Aorta (tissue), 5 donors: ENCODE measurements around the gene KRT4. TPM values are rescaled to one million over a fixed set of nuclear protein-coding genes. Genes with fewer than 3 reads are reported as not detected.
"Not testable (repeated sequence)": the region's sequence is repeated elsewhere in the genome, so short reads cannot be mapped to it uniquely, and the experiment has no call there.

Experiments
- ATAC-seq: fragments of 200-7000 bp; cut with Tn5 transposase; one replicate; pipeline ENCODE4 v1.9.1; 2022; ENCODE audit warnings: moderate library complexity; ENCODE audit not compliant: low FRiP score
- DNase-seq, 2 donors: peaks; one replicate each; pipeline ENCODE4 v3.0.0-alpha.2; 2020
- H3K27ac ChIP-seq, 2 donors: one replicate each; pipeline ENCODE4 v1.5.1; 2013; ENCODE audit warnings: low read length in 2 of 2, mild to moderate bottlenecking in 2 of 2, moderate library complexity in 2 of 2, control low read depth in 1 of 2, inconsistent platforms in 1 of 2, low read depth in 1 of 2
- H3K27me3 ChIP-seq, 2 donors: one replicate each; pipeline ENCODE4 v1.6.1; 2013; ENCODE audit warnings: control low read depth in 1 of 2, low read length in 1 of 2, mild to moderate bottlenecking in 1 of 2, moderate library complexity in 1 of 2; ENCODE audit not compliant: insufficient read depth in 2 of 2, control insufficient read depth in 1 of 2
- H3K36me3 ChIP-seq, 2 donors: one replicate each; pipeline ENCODE4 v1.6.1; 2013; ENCODE audit warnings: control low read depth in 1 of 2, low read length in 1 of 2, mild to moderate bottlenecking in 1 of 2; ENCODE audit not compliant: insufficient read depth in 2 of 2, control insufficient read depth in 1 of 2
- H3K4me1 ChIP-seq, 2 donors: one replicate each; pipeline ENCODE4 v1.6.1; 2013; ENCODE audit warnings: low read length in 2 of 2, control low read depth in 1 of 2, mild to moderate bottlenecking in 1 of 2, moderate library complexity in 1 of 2; ENCODE audit not compliant: insufficient read depth in 2 of 2, control insufficient read depth in 1 of 2
- H3K4me3 ChIP-seq, 2 donors: one replicate each; pipeline ENCODE4 v1.5.1; 2013; ENCODE audit warnings: low read length in 2 of 2, control low read depth in 1 of 2, mild to moderate bottlenecking in 1 of 2
- H3K9me3 ChIP-seq: one replicate; pipeline ENCODE4 v1.6.1; 2013; ENCODE audit warnings: mild to moderate bottlenecking, low read length; ENCODE audit not compliant: control insufficient read depth
- WGBS, 2 donors: extraction: QIAGEN DNeasy Blood & Tissue Kit; methylation state at CpG; one replicate each; pipeline ENCODE4 v1.1.7; 2013; 5-methylcytosine and 5-hydroxymethylcytosine counted together
- intact Hi-C, 2 donors: fragments of 100-400 bp; cut with DNase I; formaldehyde crosslinking; loops; one replicate each; pipeline versions ENCODE4 v1.14.2 to v1.15.0; 2022
- long read RNA-seq, 2 donors: library from polyadenylated mRNA; unstranded; transcript quantifications; one replicate each; pipeline ENCODE4 v2.0.0, GENCODE V29; 2020 to 2021
- polyA plus RNA-seq, 2 donors: library from polyadenylated mRNA; stranded (reverse); fragments of 200-250 nt; gene quantifications; one replicate each; pipeline ENCODE4 v1.2.3, GENCODE V29; 2013
- total RNA-seq, 2 donors: library from RNA; stranded (reverse); fragmentation: NEBNext Ultra II Directional; extraction: Animal tissue kit (Norgen Biotek cat#: 25700); gene quantifications; one replicate each; pipeline ENCODE4 v1.2.1, GENCODE V29; 2021
- donor health status: healthy with polysubstance abuse.
- donor health status: Bipolar disorder and iron deficiency.
- donor health status: DM: no; HTN: no; CAD: no.
- donor health status: DM: no; HTN: no; CAD: no.
- donor health status: DM: yes; HTN: yes; CAD: no.

Gene KRT4
- total RNA-seq (not detected), polyA plus RNA-seq (1 to 10 TPM; 3.9 to 4.6 TPM)
- long read RNA-seq, donor 1 = 0 reads
- long read RNA-seq, donor 2 = 0 reads

DNA sequence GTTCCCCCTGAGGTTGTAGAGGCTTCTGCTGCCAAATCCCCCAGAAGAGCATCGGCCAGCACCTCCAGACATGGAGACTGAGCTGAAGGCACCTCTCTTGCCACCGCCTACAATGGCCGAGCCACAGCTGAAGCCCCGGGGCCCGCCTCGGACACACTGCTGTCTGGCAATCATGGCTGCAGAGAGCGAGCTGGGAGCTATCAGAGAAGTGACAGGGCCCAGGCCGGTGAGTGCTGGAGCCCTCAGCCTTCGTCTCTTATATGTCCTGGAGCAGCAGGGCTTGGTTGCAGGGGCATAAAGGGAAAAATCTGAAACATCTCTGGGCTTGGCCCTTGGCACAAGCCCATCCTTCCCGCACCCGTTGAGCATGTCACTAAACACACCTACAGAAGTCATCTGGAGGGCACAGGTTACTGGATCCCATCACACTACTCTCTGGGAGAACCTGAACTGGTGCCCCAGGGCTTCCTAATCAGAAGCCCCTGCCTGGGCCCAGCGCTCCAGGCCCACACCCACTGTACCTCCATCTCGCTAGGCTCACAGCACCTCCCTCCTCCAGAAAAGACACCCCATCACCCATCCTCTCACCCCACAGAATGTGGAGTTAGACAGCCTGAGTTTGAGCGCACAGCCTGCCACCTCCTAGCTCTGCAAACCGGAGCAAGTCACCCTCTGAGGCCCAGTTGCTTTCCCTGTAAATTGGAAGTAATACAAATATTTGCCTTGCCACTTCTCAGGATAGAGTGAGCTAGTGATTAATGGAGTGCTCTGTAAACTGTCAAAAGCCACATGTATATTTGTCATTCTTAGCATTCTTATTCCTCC lies at the start of gene KRT4:
TSS of gene KRT4 (minus strand) at position 232 of the 825 bp plus-strand sequence. CDS start at position 174, 58 bp downstream.
- intact Hi-C loops = no loop called here
- Histone ChIP-seq H3K27me3 (no peaks in the 10 kb centered on the region), H3K4me3 (no peak within 1 kb of the TSS), H3K27ac (no peak within 1 kb of the TSS), H3K4me1 (no peaks in the 10 kb centered on the region), H3K36me3 (no peaks in the 10 kb centered on the region), H3K9me3 (no peaks in the 10 kb centered on the region)
- 69 to 70% methylated on average over 15 of the region's 15 CpGs for WGBS, 2 donors
- ATAC-seq = no peak
- DNase-seq = no peak

DNA sequence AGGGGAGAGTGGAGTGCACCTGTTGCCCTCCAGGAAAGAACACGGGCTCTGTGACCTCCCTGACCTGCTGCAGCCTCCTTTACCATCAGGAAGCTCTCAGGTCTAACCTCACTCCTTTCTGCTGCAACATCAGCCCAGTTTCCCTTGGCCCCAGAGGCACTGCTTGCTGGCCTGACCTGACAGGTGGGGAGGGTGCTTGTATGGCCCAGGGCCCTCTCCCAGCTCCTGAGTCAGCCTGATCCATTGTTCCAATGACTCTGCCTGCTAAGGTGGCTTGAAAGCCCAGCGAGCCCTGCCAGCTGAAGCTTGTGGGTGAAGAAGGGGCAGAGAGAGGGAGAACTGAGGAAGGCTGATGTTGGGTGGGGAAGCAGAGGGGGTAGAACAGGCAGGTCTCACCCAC lies 48.1 kb upstream of the KRT4 start:
- Histone ChIP-seq H3K27me3 (no peaks in the 10 kb centered on the region), H3K36me3 (no peaks in the 10 kb centered on the region), H3K9me3 (no peaks in the 10 kb centered on the region), H3K27ac (no peak overlapping the region), H3K4me3 (no peak overlapping the region), H3K4me1 (no peaks in the 10 kb centered on the region)
- DNase-seq (no peak), ATAC-seq (no peak)
- 82 to 85% methylated on average over 2 of the region's 2 CpGs for WGBS, 2 donors
- intact Hi-C loops = no loop called here

DNA sequence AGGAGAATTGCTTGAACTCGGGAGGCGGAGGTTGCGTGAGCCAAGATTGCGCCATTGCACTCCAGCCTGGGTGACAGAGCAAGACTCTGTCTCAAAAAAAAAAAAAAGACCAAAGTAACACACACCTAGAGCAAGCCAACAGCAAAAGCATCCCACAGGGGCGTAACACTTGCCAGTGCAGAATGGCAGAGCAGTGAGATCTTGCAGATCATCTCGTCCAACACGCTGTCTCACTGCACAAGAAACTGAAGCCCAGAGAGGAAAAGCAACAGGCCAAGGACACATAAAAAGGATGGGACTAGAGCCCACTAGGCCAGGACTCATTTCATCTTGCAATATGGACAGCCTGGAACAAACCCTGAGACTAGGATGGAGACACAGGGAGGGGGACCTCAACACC lies 47.6 kb upstream of the KRT4 start:
- 92 to 93% methylated on average over 7 of the region's 7 CpGs for WGBS, 2 donors
- intact Hi-C loops = no loop called here
- Histone ChIP-seq H3K4me3 (no peak overlapping the region), H3K36me3 (no peaks in the 10 kb centered on the region), H3K9me3 (no peaks in the 10 kb centered on the region), H3K27me3 (no peaks in the 10 kb centered on the region), H3K4me1 (no peaks in the 10 kb centered on the region), H3K27ac (no peak overlapping the region)
- ATAC-seq (no peak), DNase-seq (peak in 1 of 2 donors; percentile 15)

DNA sequence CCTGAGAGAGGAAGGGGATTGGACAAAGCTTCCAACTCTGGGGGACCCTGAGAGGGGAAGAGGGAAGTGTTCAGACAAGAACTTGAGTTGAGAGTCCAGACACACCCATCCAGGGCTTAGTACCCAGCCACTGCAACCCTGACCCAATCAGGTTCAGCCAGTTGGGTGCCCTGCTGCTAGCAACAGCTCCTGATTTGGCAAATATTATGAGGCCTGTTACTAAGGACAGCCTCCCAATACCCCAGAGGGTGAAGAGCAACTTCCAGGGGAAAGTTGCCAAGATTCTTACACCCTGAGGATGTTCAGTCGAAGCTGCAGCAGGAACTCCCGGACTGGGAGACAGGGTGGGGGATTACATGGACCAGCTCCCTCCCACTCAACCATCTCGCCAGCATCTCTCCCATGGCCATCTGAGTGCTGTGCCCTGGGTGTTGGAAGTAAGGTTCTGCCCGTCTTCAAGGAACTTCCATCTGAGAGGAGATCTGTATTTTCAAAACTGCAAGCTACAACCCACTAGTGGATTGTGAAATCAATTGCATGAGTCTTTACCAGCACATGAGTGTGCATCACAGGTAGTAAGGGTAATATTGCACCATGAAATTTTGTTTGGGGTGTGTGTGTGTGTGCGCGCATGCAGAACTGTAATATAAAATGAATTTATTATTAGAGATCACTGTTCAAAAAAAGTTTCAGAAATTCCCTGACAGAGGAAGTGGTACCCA lies 46.3 kb upstream of the KRT4 start:
- intact Hi-C loops = no loop called here

DNA sequence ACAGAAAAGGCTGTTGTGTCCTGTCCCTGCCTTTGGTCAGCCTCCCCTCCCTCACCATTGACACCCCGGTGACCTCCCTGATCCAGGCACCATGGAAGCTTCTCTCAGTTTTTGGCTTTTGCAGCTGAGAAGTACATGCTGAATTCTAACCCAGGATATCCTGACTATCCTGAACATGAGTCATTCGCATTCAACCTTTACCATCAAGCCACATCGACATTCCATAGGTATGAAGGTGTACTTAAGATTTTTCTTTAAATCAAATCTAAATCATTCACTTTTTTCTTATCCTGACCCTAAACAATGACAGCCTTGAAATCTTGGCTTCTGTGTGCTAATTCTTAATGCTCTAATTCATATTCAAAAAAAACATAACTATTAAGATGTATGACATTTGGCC lies 43.6 kb upstream of the KRT4 start:
- Histone ChIP-seq H3K27me3 (no peaks in the 10 kb centered on the region), H3K36me3 (no peaks in the 10 kb centered on the region), H3K4me1 (no peaks in the 10 kb centered on the region), H3K4me3 (no peak overlapping the region), H3K27ac (no peak overlapping the region), H3K9me3 (peaks cover 1% of the 10 kb centered on the region)
- intact Hi-C loops = no loop called here
- DNase-seq = no peak
- no peak for ATAC-seq
- 91 to 94% methylated on average over 3 of the region's 3 CpGs for WGBS, 2 donors

More for the DNA sequence above, 46.3 kb upstream of the KRT4 start:
- no peak overlapping the region for H3K4me3 ChIP-seq
- no peak for ATAC-seq
- no peaks in the 10 kb centered on the region for H3K4me1 ChIP-seq
- H3K36me3 ChIP-seq = no peaks in the 10 kb centered on the region
- no peaks in the 10 kb centered on the region for H3K9me3 ChIP-seq
- H3K27ac ChIP-seq = no peak overlapping the region
- peak in 1 of 2 donors; percentile 27 for DNase-seq
- no peaks in the 10 kb centered on the region for H3K27me3 ChIP-seq
- 73 to 74% methylated on average over 6 of the region's 6 CpGs for WGBS, 2 donors

DNA sequence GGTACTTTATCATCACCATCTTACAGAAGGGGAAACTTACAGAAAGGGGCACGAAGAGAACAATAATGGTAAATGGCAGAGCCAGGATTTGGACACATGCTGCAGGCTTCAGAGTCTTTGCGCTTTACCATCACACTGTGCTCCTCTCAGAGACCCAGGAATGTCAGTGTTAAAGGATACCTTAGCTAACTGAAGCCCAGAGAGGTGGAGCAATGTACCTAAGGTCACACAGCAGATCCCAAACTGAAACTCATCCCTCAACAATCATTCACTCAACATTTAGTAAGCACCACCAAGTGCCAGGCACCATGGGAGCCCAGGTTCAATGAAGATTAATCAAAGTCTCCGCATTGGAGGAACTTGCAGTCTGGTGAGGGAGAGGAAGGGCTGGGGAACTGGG lies 42.9 kb upstream of the KRT4 start:
- Histone ChIP-seq H3K27me3 (no peaks in the 10 kb centered on the region), H3K4me3 (no peak overlapping the region), H3K36me3 (no peaks in the 10 kb centered on the region), H3K9me3 (peaks cover 1% of the 10 kb centered on the region), H3K27ac (no peak overlapping the region), H3K4me1 (no peaks in the 10 kb centered on the region)
- WGBS, 2 donors = 88% methylated on average over 3 of the region's 3 CpGs
- DNase-seq (peak in 1 of 2 donors; percentile 2), ATAC-seq (no peak)
- intact Hi-C loops = no loop called here

DNA sequence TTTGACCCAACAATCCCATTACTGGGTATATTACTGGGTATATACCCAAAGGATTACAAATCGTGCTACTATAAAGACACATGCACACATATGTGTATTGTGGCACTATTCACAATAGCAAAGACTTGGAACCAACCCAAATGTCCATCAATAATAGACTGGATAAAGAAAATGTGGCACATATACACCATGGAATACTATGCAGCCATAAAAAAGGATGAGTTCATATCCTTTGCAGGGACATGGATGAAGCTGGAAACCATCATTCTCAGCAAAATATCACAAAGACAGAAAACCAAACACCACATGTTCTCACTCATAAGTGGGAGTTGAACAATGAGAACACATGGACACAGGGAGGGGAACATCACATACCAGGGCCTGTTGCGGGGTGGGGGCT lies 42.2 kb upstream of the KRT4 start:
- intact Hi-C loops, H3K4me3 ChIP-seq, H3K4me1 ChIP-seq, H3K9me3 ChIP-seq, ATAC-seq, H3K27ac ChIP-seq, H3K36me3 ChIP-seq, H3K27me3 ChIP-seq: not testable (repeated sequence)
- peak in 1 of 2 donors; percentile 1 for DNase-seq
- 94 to 97% methylated on average over 2 of the region's 2 CpGs for WGBS, 2 donors

DNA sequence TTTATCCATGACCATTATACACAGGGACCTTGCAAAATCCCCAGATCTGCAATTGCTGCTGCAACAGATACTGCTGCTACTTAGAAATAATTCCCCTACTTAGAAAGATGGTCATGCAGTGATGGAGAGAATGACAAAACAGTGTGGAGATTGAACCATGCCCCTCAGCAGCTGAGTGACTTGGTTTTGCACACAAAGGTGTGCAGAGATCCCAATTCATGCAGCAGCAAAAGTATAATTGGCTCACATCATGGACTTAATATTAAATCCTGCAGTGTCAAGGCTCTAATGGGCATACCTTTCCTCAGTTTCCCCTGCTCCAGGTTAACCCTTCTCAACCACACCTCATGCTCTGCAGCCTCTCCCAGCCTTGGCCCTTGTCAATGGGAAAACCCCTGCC lies 37.9 kb upstream of the KRT4 start:
- Histone ChIP-seq H3K4me1 (no peaks in the 10 kb centered on the region), H3K4me3 (no peak overlapping the region), H3K9me3 (peaks cover 1% of the 10 kb centered on the region), H3K36me3 (no peaks in the 10 kb centered on the region), H3K27ac (no peak overlapping the region), H3K27me3 (no peaks in the 10 kb centered on the region)
- intact Hi-C loops = no loop called here
- ATAC-seq (no peak), DNase-seq (no peak)

DNA sequence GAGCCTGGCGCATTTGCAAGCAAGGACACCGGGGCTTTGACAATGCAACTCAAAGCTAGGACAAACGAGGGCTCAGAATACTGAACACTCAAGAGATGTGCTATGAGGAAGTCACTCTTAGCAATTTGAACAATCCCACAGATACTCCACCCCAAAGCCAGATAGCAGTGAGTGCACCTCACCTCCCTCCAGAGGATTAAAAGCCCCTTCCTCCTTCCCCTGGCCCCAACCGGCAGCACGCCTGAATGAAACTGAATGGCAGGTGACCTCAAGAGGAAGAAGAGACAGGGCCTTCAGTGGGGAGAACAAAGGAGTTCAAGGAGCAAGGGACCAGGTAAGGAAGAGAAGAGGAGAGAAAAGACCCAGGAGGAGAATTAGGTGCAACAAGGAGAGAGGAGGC lies 36.8 kb upstream of the KRT4 start:
- DNase-seq = peak; percentile 9 to 23
- Histone ChIP-seq H3K9me3 (peaks cover 1% of the 10 kb centered on the region), H3K27me3 (no peaks in the 10 kb centered on the region), H3K4me1 (no peaks in the 10 kb centered on the region), H3K27ac (no peak overlapping the region), H3K36me3 (no peaks in the 10 kb centered on the region), H3K4me3 (no peak overlapping the region)
- no peak for ATAC-seq
- 90 to 93% methylated on average over 5 of the region's 5 CpGs for WGBS, 2 donors
- intact Hi-C loops = no loop called here
